GM23338 (cell line): ENCODE results near the gene WFS1. TPM values are rescaled to one million over a fixed set of nuclear protein-coding genes. Genes with fewer than 3 reads are reported as not detected.

ENCODE experiments used
- ATAC-seq: fragments of 200-7000 bp; cut with Tn5 transposase; 3 replicates; pipeline ENCODE4 v1.9.1; 2020
- DNase-seq: peaks from one replicate; pipeline ENCODE4 v3.0.0-alpha.2; 2015; ENCODE audit warnings: low spot score
- H2AFZ ChIP-seq: fragments of 200-600 bp; sonication (generic); 2 replicates; pipeline ENCODE4 v1.8.0; 2016; ENCODE audit warnings: antibody characterized with exemption, mild to moderate bottlenecking, moderate library complexity
- H3F3A ChIP-seq: fragments of 200-600 bp; sonication (generic); replicated peaks from 2 replicates; pipeline ENCODE4 v1.8.0; 2017; ENCODE audit warnings: antibody characterized with exemption, mixed run types, low read depth
- H3K27ac ChIP-seq: fragments of 200-600 bp; sonication (generic); 2 replicates; pipeline ENCODE4 v1.6.1; 2016; ENCODE audit warnings: low read depth
- H3K27me3 ChIP-seq: fragments of 200-600 bp; sonication (generic); 2 replicates; pipeline ENCODE4 v1.8.0; 2016; ENCODE audit warnings: mild to moderate bottlenecking, mixed run types, moderate library complexity; ENCODE audit not compliant: insufficient read depth
- H3K36me3 ChIP-seq: fragments of 200-600 bp; sonication (generic); 2 replicates; pipeline ENCODE4 v1.8.0; 2016; ENCODE audit warnings: mild to moderate bottlenecking; ENCODE audit not compliant: insufficient read depth
- H3K4me1 ChIP-seq: fragments of 200-600 bp; sonication (generic); 2 replicates; pipeline ENCODE4 v1.8.0; 2016; ENCODE audit warnings: mild to moderate bottlenecking, moderate library complexity; ENCODE audit not compliant: insufficient read depth
- H3K4me2 ChIP-seq: fragments of 200-600 bp; sonication (generic); 2 replicates; pipeline ENCODE4 v1.7.1; 2017; ENCODE audit warnings: mixed run types
- H3K4me3 ChIP-seq: fragments of 200-600 bp; sonication (generic); 2 replicates; pipeline ENCODE4 v1.6.1; 2016; ENCODE audit warnings: mixed run types
- H3K79me2 ChIP-seq: fragments of 200-600 bp; sonication (generic); replicated peaks from 2 replicates; pipeline ENCODE4 v1.8.0; 2017; ENCODE audit warnings: mild to moderate bottlenecking; ENCODE audit not compliant: insufficient read depth
- H3K9me2 ChIP-seq: fragments of 200-600 bp; sonication (generic); 2 replicates; pipeline ENCODE4 v1.8.0; 2017; ENCODE audit not compliant: insufficient read depth
- H4K20me1 ChIP-seq: fragments of 200-600 bp; sonication (generic); replicated peaks from 2 replicates; pipeline ENCODE4 v1.8.0; 2017; ENCODE audit warnings: mild to moderate bottlenecking; ENCODE audit not compliant: insufficient read depth
- H3K27ac Mint-ChIP-seq: 2 replicates; pipeline ENCODE4 v1.8.0; 2020; ENCODE audit warnings: inconsistent platforms, mild to moderate bottlenecking, moderate library complexity, mixed read lengths
- H3K27me3 Mint-ChIP-seq: 3 replicates; pipeline ENCODE4 v1.8.0; 2022; ENCODE audit warnings: low read depth, mild to moderate bottlenecking, moderate library complexity, mixed read lengths, inconsistent platforms; ENCODE audit not compliant: insufficient read depth, poor library complexity
- H3K36me3 Mint-ChIP-seq: 3 replicates; pipeline ENCODE4 v1.8.0; 2021; ENCODE audit warnings: low read depth, mild to moderate bottlenecking, inconsistent platforms, moderate library complexity, mixed read lengths
- H3K4me1 Mint-ChIP-seq: 3 replicates; pipeline ENCODE4 v1.8.0; 2020; ENCODE audit warnings: mild to moderate bottlenecking, inconsistent platforms, mixed read lengths
- H3K4me3 Mint-ChIP-seq: 3 replicates; pipeline ENCODE4 v1.8.0; 2021; ENCODE audit warnings: moderate library complexity, mild to moderate bottlenecking, inconsistent platforms, mixed read lengths
- H3K9me3 Mint-ChIP-seq: 3 replicates; pipeline ENCODE4 v1.8.0; 2020; ENCODE audit warnings: moderate library complexity, mild to moderate bottlenecking, inconsistent platforms, mixed read lengths
- CREB1 ChIP-seq: fragments of 250-450 bp; sonication (Bioruptor Pico); IDR thresholded peaks from 2 replicates; pipeline ENCODE4 v1.5.0; 2020; ENCODE audit warnings: low read depth, mild to moderate bottlenecking, moderate library complexity
- CTCF ChIP-seq, 2 experiments: fragments of 200-600 bp in 1 of 2; sonication (generic) in 1 of 2; conservative IDR thresholded peaks; 2 replicates each; pipeline versions ENCODE4 v1.5.1 to v1.6.1; 2016 to 2017; ENCODE audit warnings: antibody characterized with exemption in 2 of 2, low read depth in 2 of 2, mild to moderate bottlenecking in 2 of 2, moderate library complexity in 1 of 2
- ETS1 ChIP-seq: IDR thresholded peaks from 2 replicates; pipeline ENCODE4 v1.6.1; 2016; ENCODE audit warnings: antibody characterized with exemption
- EZH2 ChIP-seq: fragments of 200-600 bp; sonication (generic); IDR thresholded peaks from one replicate; pipeline ENCODE4 v1.8.0; 2017; ENCODE audit warnings: antibody characterized with exemption, mild to moderate bottlenecking, low read depth; ENCODE audit not compliant: unreplicated experiment
- EZH2phosphoT487 ChIP-seq: fragments of 200-600 bp; sonication (generic); IDR thresholded peaks from one replicate; pipeline ENCODE4 v1.8.1; 2018; ENCODE audit warnings: antibody characterized with exemption; ENCODE audit not compliant: unreplicated experiment
- JUNB ChIP-seq: IDR thresholded peaks from one replicate; pipeline ENCODE4 v1.6.1; 2016; ENCODE audit warnings: antibody characterized with exemption; ENCODE audit not compliant: unreplicated experiment
- NANOG ChIP-seq: IDR thresholded peaks from 2 replicates; pipeline ENCODE4 v1.6.1; 2016; ENCODE audit warnings: antibody characterized with exemption, borderline replicate concordance
- POLR2AphosphoS5 ChIP-seq: IDR thresholded peaks from 2 replicates; pipeline ENCODE4 v1.6.1; 2016; ENCODE audit warnings: antibody characterized with exemption, low read depth
- REST ChIP-seq: IDR thresholded peaks from one replicate; pipeline ENCODE4 v1.6.1; 2018; ENCODE audit warnings: antibody characterized with exemption; ENCODE audit not compliant: unreplicated experiment
- STAT1 ChIP-seq: IDR thresholded peaks from one replicate; pipeline ENCODE4 v1.6.1; 2016; ENCODE audit warnings: antibody characterized with exemption; ENCODE audit not compliant: unreplicated experiment
- ZNF114 ChIP-seq: fragments of 250-450 bp; sonication (Bioruptor Pico); IDR thresholded peaks from 2 replicates; pipeline ENCODE4 v1.5.0; 2020; ENCODE audit warnings: mild to moderate bottlenecking, moderate library complexity
- ZNF331 ChIP-seq: fragments of 250-450 bp; sonication (Bioruptor Pico); IDR thresholded peaks from 2 replicates; pipeline ENCODE4 v1.5.0; 2020; ENCODE audit warnings: low read depth, mild to moderate bottlenecking, moderate library complexity
- ZNF462 ChIP-seq: fragments of 250-450 bp; sonication (Bioruptor Pico); IDR thresholded peaks from 2 replicates; pipeline ENCODE4 v1.5.0; 2020; ENCODE audit warnings: mild to moderate bottlenecking, moderate library complexity
- polyA plus RNA-seq: library from polyadenylated mRNA; unstranded; fragments of >200 nt; fragmentation: Nextera tagmentation; extraction: Ambion mirVana; gene quantifications from 2 replicates; pipeline ENCODE4 v1.2.1, GENCODE V29; 2016
- total RNA-seq: library from RNA; depleted of rRNA; stranded (reverse); fragments of >200 nt; shearing (Covaris generic); gene quantifications from 2 replicates; pipeline ENCODE4 v1.2.3, GENCODE V29; 2014

Gene WFS1
- total and polyA plus RNA-seq, 2 experiments from 2014 or later, result 24.7 to 45.4 TPM

- Mint-ChIP-seq H3K27ac (no peak overlapping the region), H3K27me3 (peaks cover 2% of the 10 kb centered on the region), H3K4me3 (no peak overlapping the region), H3K36me3 (peaks cover 9% of the 10 kb centered on the region), H3K4me1 (no peaks in the 10 kb centered on the region), H3K9me3 (no peaks in the 10 kb centered on the region)
- H3K9me2 ChIP-seq, result no peaks in the 10 kb centered on the region
- no peaks in the 10 kb centered on the region for H3F3A ChIP-seq
- H4K20me1 ChIP-seq, result peaks cover 9% of the 10 kb centered on the region; the same call in 1 of the 2 replicates
- 0 out of 2 replicates have a peak, but pooled peaks cover 5% of the 10 kb centered on the region for H3K36me3 ChIP-seq
- no peak overlapping the region for H3K4me3 ChIP-seq
- H3K4me1 ChIP-seq, result no peaks in the 10 kb centered on the region
- no peak overlapping the region for H3K4me2 ChIP-seq
- ATAC-seq, result no peak
- no peak for TF ChIP-seq ZNF114 (CRISPR knock-in tag)
- no peak for TF ChIP-seq JUNB
- no peak for TF ChIP-seq CTCF (conservative IDR thresholded peaks at IDR 0.05; ENCODE audit: low read depth in 2 of 2)
- no peak for TF ChIP-seq REST
- no peak for TF ChIP-seq ZNF462
- TF ChIP-seq STAT1, result no peak
- no peak for TF ChIP-seq EZH2phosphoT487
- TF ChIP-seq POLR2AphosphoS5, result no peak
- no peak for TF ChIP-seq NANOG
- TF ChIP-seq ZNF331 (CRISPR knock-in tag), result no peak
- no peak for TF ChIP-seq EZH2
- TF ChIP-seq CREB1 (CRISPR knock-in tag), result no peak
- TF ChIP-seq ETS1, result no peak
- no peaks in the 10 kb centered on the region for H3K27me3 ChIP-seq
- no peak overlapping the region for H3K27ac ChIP-seq
- no peaks in the 10 kb centered on the region for H3K79me2 ChIP-seq
- DNase-seq, result no peak
- no peak overlapping the region for H2AFZ ChIP-seq
Measured at GRCh38 chr4:6287017-6287788, 17.6 kb downstream of the WFS1 start.
